Esophagus muscularis mucosa (tissue), 4 donors: ENCODE data around the gene LDLRAD3. TPM values are rescaled to one million over a fixed set of nuclear protein-coding genes. Genes with fewer than 3 reads are reported as not detected.

Experiments
- DNase-seq: peaks from one replicate; pipeline ENCODE4 v3.0.0-alpha.2; 2017; ENCODE audit errors: extremely low spot score
- H3K27ac ChIP-seq, 4 donors: fragments of 200-600 bp; sonication (generic); replicated peaks in 1 of 4; 1 replicate in 3 of 4; 2 replicates in 1 of 4; pipeline ENCODE4 v1.5.1; 2016 to 2019; ENCODE audit warnings: mild to moderate bottlenecking in 1 of 4
- H3K27me3 ChIP-seq, 4 donors: fragments of 200-600 bp; sonication (generic); one replicate each; pipeline versions ENCODE4 v1.5.1 to v1.6.0; 2016 to 2019
- H3K36me3 ChIP-seq, 4 donors: fragments of 200-600 bp; sonication (generic); one replicate each; pipeline ENCODE4 v1.5.1; 2016 to 2019
- H3K4me1 ChIP-seq, 4 donors: fragments of 200-600 bp; sonication (generic); one replicate each; pipeline ENCODE4 v1.5.1; 2016 to 2019
- H3K4me3 ChIP-seq, 4 donors: fragments of 200-600 bp; sonication (generic); 1 replicate in 2 of 4; 2 replicates in 2 of 4; pipeline ENCODE4 v1.5.1; 2016 to 2019; ENCODE audit warnings: mild to moderate bottlenecking in 4 of 4, moderate library complexity in 1 of 4
- H3K9me3 ChIP-seq, 4 donors: fragments of 200-600 bp; sonication (generic); 1 replicate in 3 of 4; 2 replicates in 1 of 4; pipeline ENCODE4 v1.5.1; 2016 to 2019
- EP300 ChIP-seq: sonication (generic); formaldehyde crosslinking; IDR thresholded peaks from one replicate; pipeline ENCODE4 v1.6.1; 2017; ENCODE audit warnings: antibody characterized with exemption
- POLR2A ChIP-seq: fragments of 450-650 bp; IDR thresholded peaks from one replicate; pipeline ENCODE4 v1.6.1; 2017; ENCODE audit warnings: antibody characterized with exemption, moderate library complexity, mild to moderate bottlenecking, low read depth
- POLR2AphosphoS5 ChIP-seq, 2 donors: sonication (generic); formaldehyde crosslinking; IDR thresholded peaks; one replicate each; pipeline ENCODE4 v1.6.1; 2017; ENCODE audit warnings: antibody characterized with exemption in 2 of 2
- WGBS: methylation state at CpG from one replicate; pipeline ENCODE4 v1.1.5; 2018; 5-methylcytosine and 5-hydroxymethylcytosine counted together
- intact Hi-C: fragments of 100-400 bp; cut with DNase I; formaldehyde crosslinking; loops from one replicate; pipeline ENCODE4 v1.15.1; 2023
- total RNA-seq, 4 donors: library from RNA; depleted of rRNA; stranded (reverse); fragments of >200 nt; gene quantifications; one replicate each; pipeline versions ENCODE4 v1.1.0 to v1.2.1, GENCODE V29; 2016
- TF ChIP-seq, protein P1 (sequence below), 3 experiments: fragments of 200-600 bp in 2 of 3; fragments of 450-650 bp in 1 of 3; sonication (generic) in 2 of 3; IDR thresholded peaks; one replicate each; pipeline ENCODE4 v1.5.1; 2017 to 2019; ENCODE audit warnings: antibody characterized with exemption in 3 of 3, mild to moderate bottlenecking in 2 of 3, moderate library complexity in 1 of 3

LDLRAD3 gene
- total RNA-seq, 4 donors from 2014 or later: 6.8 to 8.7 (median 8.2) TPM

DNA sequence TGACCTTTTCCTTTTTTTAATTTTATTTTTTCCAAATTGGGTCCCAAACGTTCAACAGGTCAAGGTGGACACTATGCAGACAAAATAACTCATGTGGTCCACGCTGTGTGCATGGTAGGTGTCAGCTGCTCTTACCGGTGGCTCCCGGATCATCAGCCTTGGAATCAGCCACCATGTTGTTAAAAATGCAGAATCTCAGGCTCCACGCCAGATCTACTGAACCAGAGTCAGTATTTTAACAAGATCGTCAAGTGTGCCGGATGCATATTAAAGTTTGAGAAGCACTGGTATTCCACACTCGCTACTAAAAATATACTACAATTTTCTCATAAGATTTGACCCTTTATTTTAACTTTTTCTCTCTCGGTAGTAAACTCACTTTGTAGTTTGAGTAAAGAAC is 553 bp upstream of the LDLRAD3 start:
- Histone ChIP-seq H3K27me3 (no peaks in the 10 kb centered on the region), H3K36me3 (no peaks in the 10 kb centered on the region), H3K27ac (peak overlapping the region; percentile 69 to 76 (median 72)), H3K4me1 (peaks cover 3 to 25% (median 19%) of the 10 kb centered on the region in 4 donors), H3K4me3 (peak overlapping the region; percentile 64 to 86 (median 68)), H3K9me3 (no peaks in the 10 kb centered on the region)
- TF ChIP-seq POLR2AphosphoS5 (IDR thresholded peaks at IDR 0.05): no peak
- no peak for TF ChIP-seq EP300
- TF ChIP-seq, protein P1, sequence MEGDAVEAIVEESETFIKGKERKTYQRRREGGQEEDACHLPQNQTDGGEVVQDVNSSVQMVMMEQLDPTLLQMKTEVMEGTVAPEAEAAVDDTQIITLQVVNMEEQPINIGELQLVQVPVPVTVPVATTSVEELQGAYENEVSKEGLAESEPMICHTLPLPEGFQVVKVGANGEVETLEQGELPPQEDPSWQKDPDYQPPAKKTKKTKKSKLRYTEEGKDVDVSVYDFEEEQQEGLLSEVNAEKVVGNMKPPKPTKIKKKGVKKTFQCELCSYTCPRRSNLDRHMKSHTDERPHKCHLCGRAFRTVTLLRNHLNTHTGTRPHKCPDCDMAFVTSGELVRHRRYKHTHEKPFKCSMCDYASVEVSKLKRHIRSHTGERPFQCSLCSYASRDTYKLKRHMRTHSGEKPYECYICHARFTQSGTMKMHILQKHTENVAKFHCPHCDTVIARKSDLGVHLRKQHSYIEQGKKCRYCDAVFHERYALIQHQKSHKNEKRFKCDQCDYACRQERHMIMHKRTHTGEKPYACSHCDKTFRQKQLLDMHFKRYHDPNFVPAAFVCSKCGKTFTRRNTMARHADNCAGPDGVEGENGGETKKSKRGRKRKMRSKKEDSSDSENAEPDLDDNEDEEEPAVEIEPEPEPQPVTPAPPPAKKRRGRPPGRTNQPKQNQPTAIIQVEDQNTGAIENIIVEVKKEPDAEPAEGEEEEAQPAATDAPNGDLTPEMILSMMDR (IDR thresholded peaks at IDR 0.05): no peak
- no peak for TF ChIP-seq POLR2A
- DNase-seq: no peak
- intact Hi-C loops: loop anchor here (10.0 kb wide), 1 partner anchor 329 kb away; the partner anchor contains the start of gene FJX1
- 18% methylated on average over 9 of the region's 9 CpGs for WGBS

DNA sequence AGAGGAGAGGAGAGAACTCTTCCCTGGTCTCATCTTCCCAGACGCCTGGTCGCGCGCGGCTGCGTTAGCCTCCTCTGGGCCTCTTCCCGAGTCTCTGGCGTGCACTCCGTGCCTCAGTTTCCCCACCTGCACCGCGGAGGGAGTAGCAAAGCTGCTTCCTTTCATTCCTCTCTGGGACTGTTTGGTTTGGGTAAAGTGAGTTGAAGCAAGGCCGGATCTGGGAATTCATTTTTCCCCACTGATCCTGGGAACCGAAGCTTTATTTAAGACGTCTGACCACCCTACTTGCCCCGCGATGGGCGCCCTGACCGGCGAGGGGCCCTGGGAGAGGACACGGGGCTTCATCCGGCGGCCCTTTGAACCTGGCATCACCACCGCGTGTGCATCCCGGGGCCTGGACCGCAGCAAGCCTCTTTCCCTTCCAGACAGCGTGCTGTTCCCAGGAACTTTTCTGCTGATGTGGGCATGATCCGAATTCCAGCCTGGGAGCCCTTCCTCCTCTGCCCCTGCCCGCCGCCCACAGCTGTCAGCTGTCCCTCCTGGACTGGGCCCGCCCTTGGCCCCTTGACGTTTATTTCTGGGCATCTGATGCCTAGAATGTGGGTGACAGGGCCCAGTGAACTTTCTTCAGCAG is 758 bp downstream of the LDLRAD3 start:
- Histone ChIP-seq H3K4me3 (peak overlapping the region; percentile 64 to 86 (median 68)), H3K36me3 (no peaks in the 10 kb centered on the region), H3K4me1 (peaks cover 3 to 25% (median 19%) of the 10 kb centered on the region in 4 donors), H3K9me3 (no peaks in the 10 kb centered on the region), H3K27ac (peak overlapping the region; percentile 61 to 76 (median 70)), H3K27me3 (no peaks in the 10 kb centered on the region)
- DNase-seq: no peak
- no peak for TF ChIP-seq POLR2A
- TF ChIP-seq POLR2AphosphoS5 (IDR thresholded peaks at IDR 0.05): no peak
- TF ChIP-seq, protein P1 (IDR thresholded peaks at IDR 0.05): no peak
- no peak for TF ChIP-seq EP300
- WGBS: 6% methylated on average over 19 of the region's 32 CpGs
- intact Hi-C loops: loop anchor here (10.0 kb wide), 1 partner anchor 330 kb away; the partner anchor contains the start of gene FJX1

DNA sequence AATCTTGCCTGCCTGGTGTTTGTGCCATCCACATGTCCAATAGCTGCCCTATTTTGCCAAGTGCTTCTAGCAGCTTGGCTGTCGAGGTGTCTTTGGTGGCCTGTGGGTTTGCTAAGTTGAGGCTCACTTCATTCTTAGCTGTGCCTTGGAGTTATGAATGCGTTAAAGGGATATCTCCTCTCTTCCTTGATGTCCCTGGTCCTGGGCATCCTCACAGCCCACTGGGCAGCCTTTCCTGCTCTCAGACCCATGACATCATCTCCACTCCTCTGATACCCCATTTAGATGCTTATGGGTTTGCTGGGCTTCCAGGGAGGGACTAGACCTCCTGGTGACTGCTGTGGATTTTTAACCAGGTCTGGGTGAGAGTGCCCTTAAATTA is 1.3 kb downstream of the LDLRAD3 start:
- intact Hi-C loops: loop anchor here (10.0 kb wide), 1 partner anchor 330 kb away; the partner anchor contains the start of gene FJX1
- WGBS: 75% methylated on average over 2 of the region's 2 CpGs
- no peaks in the 10 kb centered on the region for H3K27me3 ChIP-seq
- peaks cover 3 to 25% (median 19%) of the 10 kb centered on the region in 4 donors for H3K4me1 ChIP-seq
- no peak for DNase-seq
- H3K27ac ChIP-seq: peak overlapping the region in 3 of 4 donors; percentile 69 to 76 (median 71)
- no peaks in the 10 kb centered on the region for H3K36me3 ChIP-seq
- no peaks in the 10 kb centered on the region for H3K9me3 ChIP-seq
- peak overlapping the region; percentile 64 to 86 (median 68) for H3K4me3 ChIP-seq
- no peak for TF ChIP-seq EP300
- TF ChIP-seq, protein P1 (IDR thresholded peaks at IDR 0.05): no peak
- TF ChIP-seq POLR2A: no peak
- no peak for TF ChIP-seq POLR2AphosphoS5 (IDR thresholded peaks at IDR 0.05)

DNA sequence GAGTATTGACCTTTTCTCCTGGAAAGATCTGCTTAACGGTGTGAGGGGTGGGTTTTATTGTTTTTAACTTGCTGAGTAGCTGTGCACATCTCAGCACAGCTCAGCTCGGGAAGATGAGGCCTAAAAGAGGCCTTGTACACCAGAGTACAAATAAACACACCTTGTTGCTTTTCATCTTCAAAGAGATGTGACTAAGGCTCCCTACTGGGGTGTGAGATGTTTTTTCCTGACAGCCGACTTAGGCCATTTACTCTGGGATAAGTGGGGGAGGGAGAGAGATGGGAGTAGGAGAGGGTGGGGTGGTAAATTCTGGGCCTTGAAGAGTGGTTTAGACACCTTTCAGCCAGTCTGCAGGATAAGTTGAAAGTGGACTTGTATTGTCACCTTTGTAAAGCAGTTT is 2.9 kb downstream of the LDLRAD3 start:
- TF ChIP-seq, protein P1 (IDR thresholded peaks at IDR 0.05): no peak
- TF ChIP-seq POLR2A (no peak), POLR2AphosphoS5 (IDR thresholded peaks at IDR 0.05) (no peak), EP300 (no peak)

More for the DNA sequence above, 2.9 kb downstream of the LDLRAD3 start:
- Histone ChIP-seq H3K4me1 (peaks cover 3 to 25% (median 19%) of the 10 kb centered on the region in 4 donors), H3K27ac (no peak overlapping the region), H3K4me3 (no peak overlapping the region), H3K27me3 (no peaks in the 10 kb centered on the region), H3K9me3 (no peaks in the 10 kb centered on the region), H3K36me3 (no peaks in the 10 kb centered on the region)
- intact Hi-C loops: loop anchor here (10.0 kb wide), 1 partner anchor 332 kb away; the partner anchor contains the start of gene FJX1
- no peak for DNase-seq
- WGBS: 85% methylated on average over 3 of the region's 3 CpGs
